Esophagus (tissue), 2 donors: Measurements from ENCODE around the gene CTDSP2. TPM values are rescaled to one million over a fixed set of nuclear protein-coding genes. Genes with fewer than 3 reads are reported as not detected.

Experiments
- H3K27ac ChIP-seq, 2 donors: one replicate each; pipeline ENCODE4 v1.5.1; 2013; ENCODE audit warnings: low read depth in 2 of 2, mild to moderate bottlenecking in 2 of 2, inconsistent platforms in 1 of 2, low read length in 1 of 2, moderate library complexity in 1 of 2
- H3K27me3 ChIP-seq, 2 donors: one replicate each; pipeline ENCODE4 v1.6.1; 2013; ENCODE audit warnings: low read length in 2 of 2, control low read depth in 1 of 2, mild to moderate bottlenecking in 1 of 2; ENCODE audit not compliant: insufficient read depth in 2 of 2, control insufficient read depth in 1 of 2
- H3K36me3 ChIP-seq, 2 donors: one replicate each; pipeline ENCODE4 v1.6.1; 2013; ENCODE audit warnings: low read length in 1 of 2; ENCODE audit not compliant: control insufficient read depth in 2 of 2, insufficient read depth in 2 of 2
- H3K4me1 ChIP-seq, 2 donors: one replicate each; pipeline ENCODE4 v1.6.1; 2013; ENCODE audit warnings: low read length in 1 of 2; ENCODE audit not compliant: control insufficient read depth in 2 of 2, insufficient read depth in 2 of 2
- H3K4me3 ChIP-seq, 2 donors: one replicate each; pipeline ENCODE4 v1.5.1; 2013; ENCODE audit warnings: low read length in 2 of 2, mild to moderate bottlenecking in 2 of 2, low read depth in 1 of 2, moderate library complexity in 1 of 2
- H3K9me3 ChIP-seq, 2 donors: one replicate each; pipeline ENCODE4 v1.6.1; 2013; ENCODE audit warnings: mild to moderate bottlenecking in 2 of 2, low read depth in 1 of 2, low read length in 1 of 2, moderate library complexity in 1 of 2; ENCODE audit not compliant: control insufficient read depth in 2 of 2, insufficient read depth in 1 of 2
- WGBS, 2 donors: extraction: QIAGEN DNeasy Blood & Tissue Kit; methylation state at CpG; one replicate each; pipeline ENCODE4 v1.1.7; 2013; 5-methylcytosine and 5-hydroxymethylcytosine counted together
- polyA plus RNA-seq, 2 donors: library from polyadenylated mRNA; stranded (reverse); fragments of 200-250 nt; gene quantifications; one replicate each; pipeline ENCODE4 v1.2.3, GENCODE V29; 2013
- donor health status: healthy with polysubstance abuse.
- donor health status: Bipolar disorder and iron deficiency.

Gene CTDSP2
- polyA plus RNA-seq, 2 donors, result 22.4 to 34.7 TPM

DNA sequence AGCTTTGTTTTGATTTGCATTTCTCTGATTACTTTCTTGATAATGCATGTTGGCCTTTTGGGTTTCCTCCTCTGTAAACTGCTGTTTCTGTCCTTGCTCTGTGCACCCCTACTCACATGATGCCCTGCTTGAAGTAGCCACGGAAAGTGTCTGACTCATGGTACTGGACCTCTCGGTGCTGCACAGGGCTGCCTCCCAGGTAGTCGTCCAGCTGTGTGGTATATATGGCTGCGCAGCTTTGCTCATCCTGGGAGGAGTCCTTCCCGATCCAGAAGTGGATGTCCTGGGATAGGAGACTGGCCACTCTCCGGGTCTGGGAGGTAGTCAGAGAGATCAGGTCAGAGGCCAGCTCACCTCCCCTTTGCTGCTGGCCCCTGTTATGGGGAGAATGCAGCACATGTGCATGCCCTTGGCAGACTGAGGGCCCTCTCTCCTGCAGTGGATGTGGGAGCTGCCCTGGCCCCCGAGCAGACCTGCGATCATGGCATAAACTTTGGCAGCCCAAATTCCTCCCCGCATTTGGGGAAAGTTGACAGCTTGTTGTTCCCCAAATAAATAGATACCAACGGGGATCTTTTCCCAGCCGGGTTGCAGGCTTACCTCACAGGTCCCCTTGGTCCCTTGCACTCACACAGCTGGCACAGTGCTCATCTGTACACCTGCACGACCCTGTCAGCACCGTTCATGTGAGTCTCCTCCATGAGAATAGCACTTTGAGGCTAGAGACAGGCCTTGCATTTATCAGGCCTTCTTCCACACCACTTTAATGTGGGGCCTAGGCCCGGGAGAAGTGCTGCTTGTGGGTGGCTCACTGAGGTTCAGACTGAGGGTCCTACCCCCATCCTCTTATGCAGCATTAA lies 33.2 kb downstream of the CTDSP2 start:
- Histone ChIP-seq H3K4me1 (peaks cover 0 to 7% of the 10 kb centered on the region in 2 donors), H3K9me3 (no peaks in the 10 kb centered on the region), H3K36me3 (peaks cover 0 to 5% of the 10 kb centered on the region in 2 donors), H3K27me3 (no peaks in the 10 kb centered on the region), H3K4me3 (no peak overlapping the region), H3K27ac (no peak overlapping the region)
- WGBS, 2 donors, result 78 to 83% methylated on average over 14 of the region's 14 CpGs

DNA sequence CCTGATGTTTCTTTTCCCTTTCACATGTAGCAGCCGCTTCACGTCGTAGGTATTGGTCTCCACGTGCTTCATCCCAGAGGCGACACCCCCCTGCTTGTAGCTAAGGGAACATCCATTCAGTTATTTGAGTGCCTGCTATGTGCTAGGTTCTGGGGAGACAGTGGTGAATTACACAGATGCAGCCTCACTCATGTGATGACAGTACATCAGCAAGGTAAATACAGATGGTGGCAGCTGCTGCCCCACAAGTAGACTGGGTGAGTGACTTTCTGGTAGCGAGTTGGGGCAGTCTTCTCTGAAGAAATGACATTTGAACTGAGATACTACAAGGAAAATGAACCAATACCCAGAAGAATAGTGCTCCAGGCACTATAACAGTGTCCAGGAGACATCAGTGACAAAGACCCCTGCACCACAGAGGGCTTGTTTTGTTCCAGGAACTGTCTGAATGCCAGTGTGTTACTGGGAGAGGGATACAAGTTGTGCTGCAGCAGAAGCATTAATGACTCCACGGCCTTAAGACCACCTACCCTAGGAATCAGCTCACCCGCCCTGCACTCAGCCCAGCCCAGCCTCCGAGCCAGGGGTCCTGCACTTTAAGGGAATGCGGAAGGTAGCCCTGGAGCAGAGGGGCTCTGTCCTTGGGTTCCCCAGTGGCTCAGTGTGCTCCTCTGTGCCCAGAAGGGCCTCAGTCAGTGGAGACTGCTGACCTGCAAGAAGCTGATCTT lies 35.3 kb downstream of the CTDSP2 start:
- WGBS, 2 donors, result 84 to 86% methylated on average over 10 of the region's 10 CpGs
- Histone ChIP-seq H3K36me3 (peaks cover 3 to 10% of the 10 kb centered on the region in 2 donors), H3K27ac (no peak overlapping the region), H3K27me3 (no peaks in the 10 kb centered on the region), H3K4me3 (no peak overlapping the region), H3K9me3 (no peaks in the 10 kb centered on the region), H3K4me1 (peaks cover 0 to 5% of the 10 kb centered on the region in 2 donors)

DNA sequence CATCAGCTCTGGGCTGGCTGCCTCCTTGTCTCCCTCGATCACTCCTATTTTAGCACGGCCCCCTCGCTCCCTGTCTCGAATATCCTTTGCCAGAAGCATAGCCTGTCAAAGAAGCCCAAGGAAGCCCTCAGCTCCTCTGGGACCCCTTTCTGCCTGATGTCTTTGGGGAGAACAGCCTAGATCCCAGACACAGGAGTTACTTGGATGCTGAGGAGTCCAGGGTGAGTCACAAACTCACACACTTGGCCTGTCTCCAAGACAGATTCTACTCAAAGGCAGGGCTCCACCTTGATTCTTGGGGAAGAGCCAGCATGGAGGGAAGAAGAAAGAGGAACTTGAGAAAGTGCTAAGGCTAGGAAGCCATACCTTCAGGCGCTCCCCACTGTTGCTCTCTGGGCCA lies 36.1 kb downstream of the CTDSP2 start:
- no peaks in the 10 kb centered on the region for H3K27me3 ChIP-seq
- peaks cover 3 to 10% of the 10 kb centered on the region in 2 donors for H3K36me3 ChIP-seq
- no peak overlapping the region for H3K27ac ChIP-seq
- no peaks in the 10 kb centered on the region for H3K9me3 ChIP-seq
- WGBS, 2 donors, result 73 to 81% methylated on average over 5 of the region's 5 CpGs
- no peaks in the 10 kb centered on the region for H3K4me1 ChIP-seq
- H3K4me3 ChIP-seq, result no peak overlapping the region

DNA sequence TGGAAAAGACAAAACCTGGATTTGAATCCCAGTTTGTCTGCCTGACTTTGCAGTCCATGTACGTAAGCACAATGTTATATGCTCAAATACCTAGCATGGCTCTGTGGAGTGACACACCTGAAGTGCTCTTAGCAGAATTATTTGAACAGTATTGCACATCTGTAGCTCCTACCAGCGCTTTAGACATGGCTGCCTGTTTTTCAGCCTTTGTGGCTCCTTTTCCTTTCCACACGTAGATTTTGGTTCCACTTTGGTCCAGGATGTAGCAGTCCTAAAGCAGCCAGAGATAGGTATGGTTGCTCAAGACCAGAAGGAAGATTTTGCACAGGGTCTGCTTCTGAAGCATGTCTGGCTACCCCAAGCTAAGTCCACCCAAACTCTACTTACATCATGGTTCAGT lies 37.1 kb downstream of the CTDSP2 start:
- H3K4me1 ChIP-seq, result no peaks in the 10 kb centered on the region
- no peak overlapping the region for H3K4me3 ChIP-seq
- no peaks in the 10 kb centered on the region for H3K27me3 ChIP-seq
- WGBS, 2 donors, result 85 to 93% methylated on average over 3 of the region's 3 CpGs
- H3K36me3 ChIP-seq, result peaks cover 3 to 10% of the 10 kb centered on the region in 2 donors
- no peaks in the 10 kb centered on the region for H3K9me3 ChIP-seq
- no peak overlapping the region for H3K27ac ChIP-seq

DNA sequence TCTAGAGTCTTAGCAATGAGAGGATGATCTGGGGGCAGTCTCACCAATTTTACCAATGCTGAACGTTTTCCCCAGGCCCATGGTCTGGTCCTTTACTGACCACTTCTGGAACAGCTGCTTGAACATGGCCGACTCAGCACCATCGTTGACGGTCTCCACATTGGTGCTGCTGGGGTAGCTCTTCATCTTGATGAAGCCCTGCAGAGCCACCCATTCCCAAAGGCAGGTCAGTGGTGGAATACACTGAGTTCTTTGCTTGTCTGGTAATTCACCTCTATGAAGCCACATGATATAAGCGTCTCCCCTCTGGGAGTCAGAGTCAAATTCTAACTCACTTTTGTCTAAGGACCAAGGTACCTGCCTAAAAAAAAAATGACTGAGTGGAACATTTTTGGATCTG lies 38.2 kb downstream of the CTDSP2 start:
- H3K27ac ChIP-seq, result no peak overlapping the region
- peaks cover 0 to 2% of the 10 kb centered on the region in 2 donors for H3K4me1 ChIP-seq
- H3K27me3 ChIP-seq, result no peaks in the 10 kb centered on the region
- no peaks in the 10 kb centered on the region for H3K9me3 ChIP-seq
- H3K36me3 ChIP-seq, result peaks cover 3 to 10% of the 10 kb centered on the region in 2 donors
- no peak overlapping the region for H3K4me3 ChIP-seq
- 90 to 91% methylated on average over 5 of the region's 5 CpGs for WGBS, 2 donors

DNA sequence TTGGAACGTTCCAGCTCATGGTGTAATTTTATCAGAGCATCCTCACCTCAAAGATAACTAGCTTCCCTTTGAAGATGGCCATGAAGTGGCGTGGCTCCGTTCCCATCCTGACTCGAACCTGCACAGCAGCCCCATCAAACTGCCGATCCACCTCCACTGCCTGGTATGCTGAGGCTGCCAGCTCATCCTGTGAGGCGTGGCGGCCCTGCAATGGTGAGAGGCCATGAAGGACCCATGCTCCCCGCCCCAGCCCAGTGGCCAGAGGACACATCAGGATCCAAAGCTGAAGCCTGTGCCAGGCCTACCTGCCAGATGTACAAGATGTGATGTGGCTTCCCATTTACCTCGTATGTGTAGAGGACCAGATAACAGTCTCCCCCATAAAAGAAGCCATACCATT lies 39.2 kb downstream of the CTDSP2 start:
- Histone ChIP-seq H3K4me1 (peaks cover 0 to 2% of the 10 kb centered on the region in 2 donors), H3K36me3 (peaks cover 3 to 12% of the 10 kb centered on the region in 2 donors), H3K9me3 (no peaks in the 10 kb centered on the region), H3K27me3 (no peaks in the 10 kb centered on the region), H3K4me3 (no peak overlapping the region), H3K27ac (no peak overlapping the region)
- 89 to 92% methylated on average over 9 of the region's 9 CpGs for WGBS, 2 donors

DNA sequence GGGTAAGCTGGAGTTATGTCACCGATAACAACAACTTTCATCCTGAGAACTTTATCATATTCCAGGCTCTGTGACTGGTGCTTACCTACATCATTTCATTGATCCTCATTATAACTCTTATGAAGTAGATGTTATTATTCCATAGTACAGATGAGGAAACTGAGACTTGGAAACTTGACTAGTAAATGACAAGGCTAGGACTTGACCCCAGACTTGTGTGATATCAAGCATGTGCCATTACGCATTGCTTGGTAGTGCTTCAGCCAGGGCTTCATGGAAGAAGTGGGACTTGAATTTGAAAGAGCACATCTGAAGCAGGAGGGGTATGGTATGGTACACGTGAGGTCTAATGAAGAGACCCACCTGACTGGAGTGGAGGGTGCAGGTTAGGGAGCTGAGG lies 39.9 kb downstream of the CTDSP2 start:
- H3K4me1 ChIP-seq, result peaks cover 0 to 2% of the 10 kb centered on the region in 2 donors

DNA sequence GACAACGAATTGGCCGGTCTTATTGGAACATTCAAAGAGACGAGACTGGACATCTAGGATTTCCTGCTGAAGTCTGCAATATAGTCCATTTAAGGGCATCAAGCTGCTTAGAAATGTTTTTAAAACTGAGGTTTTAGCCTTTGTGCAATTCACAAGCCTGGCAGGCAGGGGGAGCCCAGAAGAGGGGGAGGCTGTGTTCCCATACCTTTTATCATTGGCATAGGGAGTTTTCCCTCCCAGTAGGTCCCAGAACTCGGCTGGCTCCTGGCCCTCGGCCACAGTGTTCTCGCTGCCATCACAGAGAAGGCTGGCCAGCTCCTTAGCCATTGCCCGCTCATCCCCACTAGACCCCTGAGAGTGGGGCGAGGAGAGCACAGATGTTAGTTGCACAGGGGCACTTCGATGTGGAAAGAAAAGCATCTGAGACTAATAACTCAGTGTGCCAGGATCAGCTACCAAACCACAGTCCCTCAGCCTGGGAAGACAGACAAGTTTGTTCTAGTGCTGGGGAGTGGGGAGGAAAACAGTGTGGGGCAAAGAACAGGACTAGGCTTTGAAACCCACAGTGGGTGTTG lies 43.1 kb downstream of the CTDSP2 start:
- H3K9me3 ChIP-seq, result no peaks in the 10 kb centered on the region
- no peak overlapping the region for H3K27ac ChIP-seq
- no peaks in the 10 kb centered on the region for H3K27me3 ChIP-seq
- peaks cover 0 to 2% of the 10 kb centered on the region in 2 donors for H3K4me1 ChIP-seq
- no peak overlapping the region for H3K4me3 ChIP-seq
- H3K36me3 ChIP-seq, result peaks cover 3 to 14% of the 10 kb centered on the region in 2 donors
- 49% methylated on average over 9 of the region's 9 CpGs for WGBS, 2 donors

More for the DNA sequence above, 39.9 kb downstream of the CTDSP2 start:
- H3K27ac ChIP-seq, result no peak overlapping the region
- no peak overlapping the region for H3K4me3 ChIP-seq
- H3K36me3 ChIP-seq, result peaks cover 3 to 16% of the 10 kb centered on the region in 2 donors
- 93 to 98% methylated on average over 3 of the region's 3 CpGs for WGBS, 2 donors
- H3K9me3 ChIP-seq, result no peaks in the 10 kb centered on the region
- H3K27me3 ChIP-seq, result no peaks in the 10 kb centered on the region

DNA sequence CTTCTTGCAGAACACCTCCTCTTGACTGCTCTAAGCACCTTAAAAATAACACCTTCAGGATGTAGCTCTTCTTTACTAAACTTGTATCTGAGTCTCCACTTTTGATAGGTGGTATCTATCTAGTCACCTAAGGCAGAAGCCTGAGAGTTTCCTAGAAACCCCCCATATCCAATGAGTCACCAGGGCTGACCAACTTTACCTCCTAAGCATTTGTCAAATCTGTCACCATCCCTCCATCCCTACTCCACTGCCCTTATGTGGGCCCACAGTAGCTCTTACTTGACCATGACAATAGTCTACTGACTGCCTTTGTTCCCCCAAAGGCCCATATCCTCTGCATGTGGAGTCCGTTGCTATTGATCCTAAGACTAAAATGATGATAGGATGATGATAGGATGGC lies 43.9 kb downstream of the CTDSP2 start:
- H3K27ac ChIP-seq, result no peak overlapping the region
- H3K4me3 ChIP-seq, result no peak overlapping the region
- 88 to 92% methylated on average over 1 of the region's 1 CpG for WGBS, 2 donors
- no peaks in the 10 kb centered on the region for H3K27me3 ChIP-seq
- no peaks in the 10 kb centered on the region for H3K9me3 ChIP-seq
- H3K36me3 ChIP-seq, result peaks cover 3 to 14% of the 10 kb centered on the region in 2 donors
- H3K4me1 ChIP-seq, result peaks cover 0 to 2% of the 10 kb centered on the region in 2 donors
